Measurements from ENCODE around the gene ATP6V1F.

The ATP6V1F gene

DNA sequence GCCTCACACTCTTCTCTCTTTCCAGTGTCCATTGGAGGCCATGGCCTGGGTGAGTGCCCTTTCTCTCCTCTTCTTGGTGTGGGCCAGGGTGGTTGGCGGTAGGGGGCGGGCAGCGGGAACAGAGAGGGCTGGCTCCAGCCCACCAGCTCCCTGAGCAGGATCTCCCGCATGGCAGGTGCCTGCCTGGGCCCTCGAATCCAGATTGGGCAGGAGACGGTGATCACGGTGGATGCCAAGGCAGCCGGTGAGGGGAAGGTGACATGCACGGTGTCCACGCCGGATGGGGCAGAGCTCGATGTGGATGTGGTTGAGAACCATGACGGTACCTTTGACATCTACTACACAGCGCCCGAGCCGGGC, 13.5 kb upstream of the ATP6V1F start:
- no peak for DNase-seq

DNA sequence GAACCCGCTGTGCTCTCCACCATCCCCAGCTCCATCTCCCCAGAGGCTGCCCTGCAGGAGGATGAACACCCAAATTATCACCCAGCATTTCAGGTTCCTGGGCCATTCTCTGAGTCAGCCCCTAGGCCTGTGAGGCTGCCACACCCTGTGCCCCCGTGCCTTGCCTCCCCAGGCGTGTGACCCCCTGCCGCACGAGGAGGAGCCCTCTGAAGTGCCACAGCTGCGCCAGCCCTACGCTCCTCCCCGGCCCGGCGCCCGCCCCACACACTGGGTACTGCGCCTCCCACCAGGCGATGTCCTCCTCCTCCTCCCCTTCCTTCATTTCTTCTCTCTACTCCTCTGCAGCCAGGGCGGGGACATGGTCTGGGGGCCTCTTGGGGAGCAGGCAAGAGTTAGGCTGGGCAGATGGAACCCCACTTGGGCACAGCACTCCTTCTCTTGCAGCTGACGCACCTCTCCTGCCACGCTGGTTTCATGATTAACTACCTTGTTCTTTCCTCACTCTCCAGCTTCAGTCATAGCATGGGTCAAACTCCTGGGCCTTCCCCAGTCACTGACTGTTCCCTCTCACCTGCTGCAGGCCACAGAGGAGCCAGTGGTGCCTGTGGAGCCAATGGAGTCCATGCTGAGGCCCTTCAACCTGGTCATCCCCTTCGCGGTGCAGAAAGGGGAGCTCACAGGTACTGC, 12.7 kb upstream of the ATP6V1F start:
- no peak for DNase-seq

DNA sequence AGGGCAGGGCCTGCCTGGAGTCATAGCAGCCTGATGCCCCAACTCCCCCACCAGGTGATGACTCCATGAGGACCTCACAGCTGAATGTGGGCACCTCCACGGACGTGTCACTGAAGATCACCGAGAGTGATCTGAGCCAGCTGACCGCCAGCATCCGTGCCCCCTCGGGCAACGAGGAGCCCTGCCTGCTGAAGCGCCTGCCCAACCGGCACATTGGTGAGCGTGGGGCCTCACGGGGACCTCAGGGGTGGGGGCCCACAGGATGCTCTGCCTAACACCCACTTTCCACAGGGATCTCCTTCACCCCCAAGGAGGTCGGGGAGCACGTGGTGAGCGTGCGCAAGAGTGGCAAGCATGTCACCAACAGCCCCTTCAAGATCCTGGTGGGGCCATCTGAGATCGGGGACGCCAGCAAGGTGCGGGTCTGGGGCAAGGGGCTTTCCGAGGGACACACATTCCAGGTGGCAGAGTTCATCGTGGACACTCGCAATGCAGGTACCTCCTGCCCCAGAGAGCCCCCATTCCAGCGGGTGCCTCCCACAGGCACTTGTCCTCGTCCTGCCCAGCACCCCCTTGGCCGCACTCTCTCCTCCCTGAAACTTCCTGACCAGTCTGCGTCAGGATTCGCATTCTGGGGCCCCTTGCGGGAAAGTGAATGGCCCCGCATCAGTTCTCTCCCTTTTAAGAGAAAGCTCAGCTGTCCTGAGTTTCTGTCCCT, 10.0 kb upstream of the ATP6V1F start:
- no peak for DNase-seq

DNA sequence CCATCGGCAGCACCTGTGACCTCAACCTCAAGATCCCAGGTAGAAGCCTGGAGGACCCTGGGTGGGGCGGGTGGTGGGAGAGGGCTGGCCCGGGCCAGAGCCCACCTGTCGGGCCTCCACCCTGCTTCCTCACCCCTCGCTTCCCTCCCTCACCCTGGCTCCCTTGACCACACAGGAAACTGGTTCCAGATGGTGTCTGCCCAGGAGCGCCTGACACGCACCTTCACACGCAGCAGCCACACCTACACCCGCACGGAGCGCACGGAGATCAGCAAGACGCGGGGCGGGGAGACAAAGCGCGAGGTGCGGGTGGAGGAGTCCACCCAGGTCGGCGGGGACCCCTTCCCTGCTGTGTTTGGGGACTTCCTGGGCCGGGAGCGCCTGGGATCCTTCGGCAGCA, 8.9 kb upstream of the ATP6V1F start:
- no peak for DNase-seq

DNA sequence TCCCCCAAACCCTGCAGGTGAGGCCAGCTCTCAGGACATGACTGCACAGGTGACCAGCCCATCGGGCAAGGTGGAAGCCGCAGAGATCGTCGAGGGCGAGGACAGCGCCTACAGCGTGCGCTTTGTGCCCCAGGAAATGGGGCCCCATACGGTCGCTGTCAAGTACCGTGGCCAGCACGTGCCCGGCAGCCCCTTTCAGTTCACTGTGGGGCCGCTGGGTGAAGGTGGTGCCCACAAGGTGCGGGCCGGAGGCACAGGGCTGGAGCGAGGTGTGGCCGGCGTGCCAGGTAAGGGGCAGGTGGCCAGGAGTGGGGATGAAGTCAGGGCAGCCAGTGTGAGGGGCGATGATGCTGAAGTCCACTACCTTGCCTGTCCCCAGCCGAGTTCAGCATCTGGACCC, 8.3 kb upstream of the ATP6V1F start:
- no peak for DNase-seq

DNA sequence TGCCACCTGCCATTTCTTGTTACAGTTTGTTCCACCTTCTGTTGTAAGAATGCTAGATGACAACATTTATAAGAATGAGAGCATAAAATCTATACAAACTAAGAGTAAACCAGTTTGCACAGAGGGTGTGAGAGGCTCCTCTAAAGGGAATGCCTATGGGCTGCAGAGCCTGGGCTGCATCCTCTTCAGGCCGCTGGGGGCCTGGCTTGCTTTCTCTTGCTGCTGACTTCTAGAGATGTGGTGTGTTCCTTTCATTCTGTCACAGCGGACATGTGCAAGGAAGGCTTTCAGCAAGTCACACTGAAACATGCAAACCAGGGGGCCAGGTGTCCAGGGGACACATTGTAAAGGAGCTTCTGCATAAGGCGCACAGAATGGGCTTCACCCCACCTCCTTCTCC, 7.1 kb upstream of the ATP6V1F start:
- no peak for DNase-seq

DNA sequence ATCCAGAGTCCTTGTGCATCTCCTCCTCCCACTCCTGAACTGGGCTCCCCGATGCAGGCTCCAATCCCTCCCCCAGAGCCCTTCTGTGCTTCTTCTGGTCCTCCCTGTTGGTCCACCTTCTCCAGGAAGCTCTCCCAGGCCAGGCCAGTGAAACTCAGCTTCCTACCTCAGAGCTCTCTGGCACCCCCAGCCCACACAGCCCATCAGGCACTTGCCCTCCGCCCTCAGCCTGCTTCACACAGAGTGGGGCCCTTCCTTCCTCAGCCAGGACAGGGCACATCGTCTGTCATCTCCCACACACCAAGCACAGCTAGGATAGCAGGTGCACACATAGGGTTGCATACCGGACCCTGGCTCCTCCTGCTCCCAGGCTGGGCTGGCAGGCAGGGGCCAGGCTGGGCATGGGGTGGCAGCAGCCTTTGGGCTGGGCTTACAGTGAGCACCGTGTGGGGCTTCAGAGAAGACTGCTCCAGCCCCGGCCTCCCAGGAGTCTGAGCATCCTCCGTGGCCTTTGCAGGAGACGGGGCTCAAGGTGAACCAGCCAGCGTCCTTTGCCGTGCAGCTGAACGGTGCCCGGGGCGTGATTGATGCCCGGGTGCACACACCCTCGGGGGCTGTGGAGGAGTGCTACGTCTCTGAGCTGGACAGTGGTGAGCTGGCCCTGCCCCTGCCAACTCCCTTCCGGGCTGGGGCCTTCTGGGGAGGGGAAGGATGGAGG, 6.5 kb upstream of the ATP6V1F start:
- DNase-seq, result no peak

- no peak for DNase-seq
These were observed 4.0 kb upstream of the ATP6V1F start for GRCh38 chr7:128858380-128859231.

GRCh38 chr7:128859232-128860157, 3.2 kb upstream of the ATP6V1F start:
- DNase-seq, result no peak

GRCh38 chr7:128860158-128861073, 2.2 kb upstream of the ATP6V1F start:
- DNase-seq, result no peak

- no peak for DNase-seq
These were observed 592 bp upstream of the ATP6V1F start for GRCh38 chr7:128861957-128862570.

DNA sequence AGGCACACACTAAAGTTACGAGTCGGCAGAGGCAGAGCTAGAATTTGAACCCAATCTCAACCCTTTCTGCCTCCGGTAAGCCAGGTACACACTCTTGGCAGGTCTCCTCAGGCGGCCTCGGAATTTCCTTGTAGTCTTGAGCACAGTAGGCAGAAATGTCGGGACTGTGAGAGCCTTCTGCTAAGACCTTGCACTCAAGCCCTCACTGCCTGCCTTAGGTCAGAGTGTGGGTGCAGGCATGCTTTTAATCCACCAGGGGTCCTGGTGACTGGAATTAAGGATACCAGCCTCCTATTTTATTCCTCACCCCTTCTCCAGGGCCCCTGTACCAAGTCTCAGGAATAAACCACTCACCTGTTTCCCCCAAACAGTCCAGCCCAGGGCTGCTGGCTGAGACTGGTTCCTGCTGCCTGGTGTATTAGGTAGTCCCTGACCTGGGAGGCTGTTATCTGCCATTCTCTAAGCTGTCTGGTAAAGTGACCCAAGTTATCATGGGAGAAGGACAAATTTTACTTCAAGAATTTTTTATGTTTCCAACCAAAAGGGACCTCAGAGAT, 855 bp downstream of the ATP6V1F start:
- peak; percentile 33 for DNase-seq

- no peak for DNase-seq
These were observed 2.6 kb downstream of the ATP6V1F start for GRCh38 chr7:128865303-128865702.

- DNase-seq, result no peak
These were observed 3.6 kb downstream of the ATP6V1F start for GRCh38 chr7:128865996-128866877.

DNA sequence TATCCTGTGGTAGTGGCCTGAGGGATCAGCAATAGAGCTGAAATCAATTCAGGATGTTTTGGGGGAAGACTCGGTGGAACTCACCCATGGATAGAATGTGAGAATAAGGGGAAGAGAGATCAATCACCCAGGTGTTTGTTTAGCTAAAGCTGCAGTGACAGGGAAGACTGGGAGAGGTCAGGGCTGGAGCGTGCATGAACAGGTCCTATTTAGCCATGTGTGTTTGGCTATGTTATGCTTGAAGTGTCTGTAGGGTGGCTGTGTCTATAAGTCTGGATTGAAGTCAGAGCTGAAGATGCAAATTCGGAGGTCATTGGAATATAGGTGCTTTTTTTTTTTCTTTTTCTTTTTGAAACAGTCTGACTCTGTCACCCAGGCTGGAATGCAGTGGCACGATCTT, 4.6 kb downstream of the ATP6V1F start:
- DNase-seq, result no peak

GRCh38 chr7:128867842-128868623, 5.4 kb downstream of the ATP6V1F start:
- DNase-seq, result no peak

DNA sequence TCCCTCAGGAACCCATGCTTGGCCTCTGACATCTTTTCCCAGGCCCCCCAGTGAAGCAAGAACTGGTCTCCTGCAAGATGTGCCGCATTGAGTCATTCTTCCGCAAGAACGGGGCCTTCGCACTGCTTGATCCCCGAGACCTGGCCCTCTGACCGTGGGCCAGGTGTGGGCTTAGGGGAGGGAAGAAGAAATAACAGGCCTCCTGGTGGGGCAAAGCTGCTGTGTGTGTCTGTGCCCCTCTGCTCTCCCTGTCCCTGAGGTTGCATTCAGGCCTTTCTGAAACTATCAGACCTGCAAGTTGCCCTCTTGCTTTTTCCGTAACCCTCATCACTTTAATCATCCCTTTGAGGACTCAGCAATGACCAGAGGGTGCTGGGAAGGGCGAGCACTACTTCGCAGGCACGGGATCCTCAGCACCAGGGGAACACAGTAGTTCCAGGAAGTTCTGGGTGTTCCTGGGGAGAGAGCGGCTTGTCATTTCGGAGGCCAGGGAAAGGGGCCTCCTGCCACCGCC, 6.0 kb downstream of the ATP6V1F start:
- no peak for DNase-seq
